A204.1 (cell line): ENCODE measurements around the gene MCL1.
"Not testable (repeated sequence)": the region's sequence is repeated elsewhere in the genome, so short reads cannot be mapped to it uniquely, and the experiment has no call there.

Experiments
- FAIRE-seq: peaks from 2 replicates; lab custom pipeline; 2012; peaks lifted over from hg19 to GRCh38; lab: Jason Lieb, UNC

MCL1 gene

DNA sequence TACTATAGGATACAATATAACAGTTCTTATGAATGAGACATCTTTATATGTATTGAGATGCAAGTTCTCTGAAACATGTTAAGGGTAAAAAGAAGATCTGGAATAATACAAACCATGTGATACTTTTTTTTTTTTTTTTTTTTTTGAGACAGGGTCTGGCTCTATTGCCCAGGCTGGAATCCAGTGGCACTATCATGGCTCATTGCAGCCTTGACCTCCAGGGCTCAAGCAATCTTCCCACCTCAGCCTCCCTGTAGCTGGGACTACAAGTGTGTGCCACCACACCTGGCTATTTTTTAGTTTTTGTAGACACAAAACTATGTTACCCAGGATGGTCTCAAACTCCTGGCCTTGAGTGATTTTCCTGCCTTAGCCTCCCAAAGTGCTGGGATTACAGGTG is 22.1 kb upstream of the MCL1 start:
- no peak for FAIRE-seq

DNA sequence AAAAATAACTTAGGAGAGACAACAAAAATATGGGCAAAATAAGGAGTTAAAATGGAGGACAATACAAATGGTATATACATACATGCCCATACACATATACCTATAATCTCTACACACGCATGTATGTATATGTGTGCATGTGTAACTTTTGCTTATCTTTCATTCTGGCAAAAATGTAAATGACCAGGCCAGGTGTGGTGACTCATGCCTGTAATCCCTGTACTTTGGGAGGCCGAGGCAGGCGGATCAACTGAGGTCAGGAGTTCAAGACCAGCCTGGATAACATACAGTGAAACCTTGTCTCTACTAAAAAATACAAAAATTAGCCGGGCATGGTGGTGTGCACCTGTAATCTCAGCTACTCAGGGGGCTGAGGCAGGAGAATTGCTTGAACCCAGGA is 18.9 kb upstream of the MCL1 start:
- not testable (repeated sequence) for FAIRE-seq

DNA sequence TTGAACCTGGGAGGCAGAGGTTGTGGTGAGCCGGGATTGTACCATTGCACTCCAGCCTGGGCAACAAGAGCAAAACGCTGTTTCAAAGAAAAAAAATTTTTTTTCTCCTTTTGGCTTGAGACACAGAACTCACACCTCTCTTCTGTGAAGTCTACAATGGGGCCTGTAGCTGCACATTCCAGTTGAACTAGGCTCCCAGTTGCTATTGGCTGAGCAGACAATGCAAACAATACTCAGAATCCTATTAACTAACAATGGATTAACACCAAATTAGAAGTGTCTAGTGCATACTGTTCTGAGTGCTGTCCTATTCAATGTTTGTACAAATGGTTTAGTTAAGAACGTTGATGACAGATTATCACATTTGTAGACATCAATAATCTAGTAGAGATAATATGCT is 17.6 kb upstream of the MCL1 start:
- FAIRE-seq: no peak

DNA sequence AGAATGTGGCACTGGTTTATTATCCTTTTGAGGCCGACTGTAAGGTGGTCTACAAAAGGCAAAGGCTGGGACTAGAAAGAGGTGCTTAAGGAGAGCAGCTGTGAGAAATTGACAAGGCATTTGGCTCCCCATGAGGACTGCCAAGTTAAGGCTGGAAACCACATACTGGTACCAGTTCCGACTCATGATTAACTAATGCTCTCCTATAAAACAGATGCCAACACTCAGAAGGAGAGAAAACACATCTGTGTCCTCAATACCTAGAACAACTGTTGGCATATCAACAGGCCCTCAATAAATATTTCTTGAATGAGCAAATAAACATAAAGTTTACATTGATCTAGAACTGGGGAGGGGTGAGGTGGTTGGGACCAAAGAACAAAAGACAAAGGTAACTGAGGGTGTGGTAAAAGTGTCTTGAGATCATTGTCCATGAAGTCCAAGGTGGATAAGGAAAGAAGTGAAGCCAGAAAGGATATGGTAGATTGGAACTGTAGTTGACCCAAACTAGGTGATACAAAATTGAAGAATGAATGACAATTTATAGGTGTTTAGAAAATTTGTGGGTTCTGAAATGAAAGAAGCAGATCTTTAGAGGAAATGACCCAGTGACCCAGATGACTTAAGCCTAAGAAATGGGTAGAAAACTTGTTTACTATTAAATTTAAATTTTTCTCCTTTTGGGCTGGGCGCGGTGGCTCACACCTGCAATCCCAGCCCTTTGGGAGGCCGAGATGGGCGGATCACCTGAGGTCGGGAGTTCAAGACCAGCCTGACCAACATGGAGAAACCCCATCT is 16.9 kb upstream of the MCL1 start:
- FAIRE-seq: no peak

DNA sequence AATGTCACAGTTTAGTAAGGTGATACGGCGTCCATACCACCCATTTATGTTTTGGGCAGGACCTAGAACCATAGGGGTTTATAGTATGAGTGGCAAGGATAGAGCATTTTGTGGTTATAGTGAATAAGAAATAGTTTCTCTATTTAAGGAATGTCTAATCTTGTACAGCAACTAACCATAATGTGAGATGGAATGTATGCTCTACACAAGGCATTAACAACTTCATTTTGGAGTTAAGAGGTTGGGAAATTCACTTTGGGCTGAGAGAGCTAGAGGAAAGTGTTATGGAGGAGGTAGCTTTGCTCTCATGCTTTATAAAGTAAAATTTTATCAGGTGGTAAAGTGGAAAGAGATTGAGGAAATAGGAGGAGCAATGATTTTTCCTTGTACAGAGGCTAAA is 3.0 kb upstream of the MCL1 start:
- no peak for FAIRE-seq

DNA sequence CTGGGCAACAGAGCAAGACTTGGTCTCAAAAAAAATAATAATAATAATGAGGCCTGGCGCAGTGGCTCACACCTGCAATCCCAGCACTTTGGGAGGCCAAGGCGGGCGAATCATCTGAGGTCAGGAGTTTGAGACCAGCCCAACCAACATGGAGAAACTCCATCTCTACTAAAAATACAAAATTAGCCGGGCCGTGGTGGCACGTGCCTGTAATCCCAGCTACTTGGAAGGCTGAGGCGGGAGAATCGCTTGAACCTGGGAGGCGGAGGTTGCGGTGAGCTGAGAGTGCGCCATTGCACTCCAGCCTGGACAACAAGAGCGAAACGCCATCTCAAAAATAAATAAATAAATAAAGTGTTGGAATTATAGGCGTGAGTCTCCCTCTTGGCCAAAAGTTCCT is 2.6 kb upstream of the MCL1 start:
- not testable (repeated sequence) for FAIRE-seq

DNA sequence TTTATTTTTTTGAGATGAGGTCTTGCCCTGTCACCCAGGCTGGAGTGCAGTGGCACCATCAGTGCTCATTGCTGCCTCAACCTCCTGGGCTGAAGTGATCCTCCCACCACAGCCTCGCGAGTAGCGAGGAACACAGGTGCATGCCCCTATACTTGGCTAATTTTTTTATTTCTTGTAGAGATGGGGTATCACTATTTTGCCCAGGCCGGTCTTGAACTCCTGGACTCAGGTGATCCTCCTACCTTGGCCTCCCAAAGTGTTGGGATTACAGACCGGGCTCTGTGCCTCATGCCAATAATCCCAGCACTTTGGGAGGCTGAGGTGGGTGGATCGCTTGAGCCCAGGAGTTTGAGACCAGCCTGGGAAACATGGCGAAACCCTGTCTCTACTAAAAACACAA is 2.0 kb upstream of the MCL1 start:
- not testable (repeated sequence) for FAIRE-seq

DNA sequence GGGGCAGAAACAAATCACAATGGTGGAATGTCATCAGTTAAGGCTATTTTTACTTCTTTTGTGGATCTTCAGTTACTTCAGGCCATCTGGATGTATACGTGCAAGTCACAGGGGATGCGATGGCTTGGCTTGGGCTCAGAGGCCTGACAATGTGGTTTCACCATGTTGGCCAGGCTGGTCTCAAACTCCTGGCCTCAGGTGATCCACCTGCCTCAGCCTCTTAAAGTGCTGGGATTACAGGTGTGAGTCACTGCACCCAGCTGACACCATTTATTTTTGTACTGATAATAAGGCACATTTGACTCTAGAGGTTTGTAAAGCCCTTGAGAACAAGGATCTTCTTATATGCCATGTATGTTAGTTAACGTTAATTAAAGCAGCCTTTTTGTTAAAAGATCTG is 1.6 kb upstream of the MCL1 start:
- FAIRE-seq: not testable (repeated sequence)

DNA sequence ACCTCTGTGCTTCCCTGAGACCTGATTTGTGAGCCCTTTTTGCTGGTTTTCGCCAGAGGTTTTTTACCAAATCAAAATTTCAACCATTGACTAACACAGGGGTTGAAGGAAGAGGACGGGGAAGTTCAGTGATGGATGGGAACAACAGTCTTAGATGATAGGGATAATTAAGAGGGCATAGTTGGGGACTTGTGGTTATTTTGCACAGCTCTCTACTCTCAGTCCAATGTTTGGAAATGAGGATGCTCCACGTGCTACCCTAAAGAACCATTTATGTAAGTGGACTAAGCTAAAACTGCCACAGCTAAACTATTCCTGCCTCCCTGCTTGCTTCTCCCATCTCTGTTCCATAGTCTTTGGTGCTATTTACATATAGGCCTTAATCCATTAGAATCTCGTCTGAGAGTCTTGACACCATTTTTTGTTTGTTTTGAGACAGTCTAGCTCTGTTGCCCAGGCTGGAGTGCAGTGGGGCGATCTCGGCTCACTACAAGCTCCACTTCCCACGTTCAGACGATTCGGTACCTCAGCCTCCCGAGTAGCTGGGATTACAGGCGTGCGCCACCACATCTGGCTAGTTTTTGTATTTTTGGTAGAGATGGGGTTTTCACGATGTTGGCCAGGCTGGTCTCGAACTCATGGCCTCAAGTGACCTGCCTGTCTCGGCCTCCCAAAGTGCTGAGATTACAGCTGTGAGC is 684 bp upstream of the MCL1 start:
- no peak for FAIRE-seq

DNA sequence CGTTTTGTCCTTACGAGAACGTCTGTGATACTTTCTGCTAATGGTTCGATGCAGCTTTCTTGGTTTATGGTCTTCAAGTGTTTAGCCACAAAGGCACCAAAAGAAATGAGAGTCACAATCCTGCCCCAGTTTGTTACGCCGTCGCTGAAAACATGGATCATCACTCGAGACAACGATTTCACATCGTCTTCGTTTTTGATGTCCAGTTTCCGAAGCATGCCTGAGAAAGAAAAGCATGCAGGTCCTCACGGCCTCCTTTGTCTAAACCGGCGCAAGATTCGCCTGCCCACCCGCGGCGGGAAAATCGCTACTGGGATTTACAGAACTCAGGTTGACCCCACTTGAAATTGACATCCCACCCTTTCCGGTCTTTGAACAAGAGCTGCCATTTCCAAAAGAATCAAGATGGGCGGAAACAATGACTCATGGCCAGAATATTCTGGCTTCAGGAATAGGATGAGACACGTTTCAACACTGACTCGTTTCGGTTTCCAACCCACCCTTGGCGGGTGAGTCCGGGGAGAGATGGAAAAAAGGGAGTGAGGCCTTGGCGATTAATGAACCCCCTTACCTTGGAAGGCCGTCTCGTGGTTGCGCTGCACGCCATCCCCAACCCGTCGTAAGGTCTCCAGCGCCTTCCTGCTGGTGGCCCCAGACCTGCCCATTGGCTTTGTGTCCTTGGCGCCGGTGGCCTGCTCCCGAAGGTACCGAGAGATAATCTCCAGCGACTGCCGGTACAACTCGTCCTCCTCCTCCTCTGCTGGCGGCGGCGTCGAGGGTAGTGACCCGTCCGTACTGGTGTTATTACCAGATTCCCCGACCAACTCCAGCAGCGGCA is 919 bp downstream of the MCL1 start:
- no peak for FAIRE-seq

DNA sequence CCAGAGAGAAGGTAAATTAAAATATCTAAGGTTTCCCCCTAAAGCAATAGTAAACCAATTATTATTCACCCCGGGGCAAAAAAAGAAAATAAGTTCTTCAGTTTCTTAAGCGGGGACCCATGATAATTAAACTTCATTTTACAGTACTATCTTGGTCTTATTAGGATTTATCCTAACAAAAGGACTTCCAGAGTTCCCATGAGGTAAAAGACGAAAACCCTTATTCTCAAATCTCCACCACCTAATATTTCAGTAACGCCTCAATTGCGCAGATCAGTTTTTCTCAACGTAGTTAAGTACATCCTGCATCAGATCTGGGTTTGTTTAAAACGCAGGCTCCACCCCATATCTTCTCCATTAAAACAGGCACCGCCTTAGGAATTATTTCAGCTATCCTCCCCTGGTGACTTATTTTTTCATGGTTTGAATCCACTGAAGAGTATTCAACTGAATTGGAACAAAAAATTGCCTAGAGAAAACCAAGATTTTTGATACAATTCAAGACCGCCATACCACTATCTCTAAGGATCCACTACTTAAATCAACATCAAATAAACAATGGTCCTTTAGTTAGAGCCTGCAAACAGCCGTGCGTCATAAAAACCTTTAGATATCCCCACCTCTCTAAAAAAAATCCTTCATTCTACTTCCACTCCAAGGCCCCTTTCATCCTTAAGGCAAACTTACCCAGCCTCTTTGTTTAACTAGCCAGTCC is 1.7 kb downstream of the MCL1 start:
- FAIRE-seq: no peak

DNA sequence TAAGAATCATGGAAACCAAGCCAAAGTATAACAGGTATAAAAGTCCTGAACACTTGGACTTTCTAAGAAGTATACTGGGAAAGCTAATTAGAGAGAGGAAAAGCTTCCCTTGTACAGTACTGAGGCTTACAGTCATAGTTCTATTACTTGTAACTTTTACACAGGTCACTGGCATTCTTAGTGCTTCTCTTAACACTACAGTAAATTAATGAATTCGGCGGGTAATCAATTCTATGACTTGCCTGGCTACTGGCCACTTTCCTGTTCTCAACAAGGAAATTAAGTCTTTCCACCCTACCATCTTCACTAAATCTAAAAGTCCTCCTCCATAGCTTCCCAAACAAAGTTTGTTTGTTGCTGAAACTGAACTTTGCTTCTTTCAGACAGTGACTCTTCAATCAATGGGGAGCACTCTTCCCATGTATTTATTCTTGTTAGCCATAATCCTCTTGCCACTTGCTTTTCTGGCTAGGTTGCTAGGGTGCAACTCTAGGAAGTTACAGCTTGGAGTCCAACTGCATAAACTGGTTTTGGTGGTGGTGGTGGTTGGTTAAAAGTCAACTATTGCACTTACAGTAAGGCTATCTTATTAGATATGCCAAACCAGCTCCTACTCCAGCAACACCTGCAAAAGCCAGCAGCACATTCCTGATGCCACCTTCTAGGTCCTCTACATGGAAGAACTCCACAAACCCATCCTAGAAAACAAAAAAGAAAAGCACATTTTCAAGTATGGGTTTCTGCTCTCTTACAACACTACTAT is 2.4 kb downstream of the MCL1 start:
- no peak for FAIRE-seq

DNA sequence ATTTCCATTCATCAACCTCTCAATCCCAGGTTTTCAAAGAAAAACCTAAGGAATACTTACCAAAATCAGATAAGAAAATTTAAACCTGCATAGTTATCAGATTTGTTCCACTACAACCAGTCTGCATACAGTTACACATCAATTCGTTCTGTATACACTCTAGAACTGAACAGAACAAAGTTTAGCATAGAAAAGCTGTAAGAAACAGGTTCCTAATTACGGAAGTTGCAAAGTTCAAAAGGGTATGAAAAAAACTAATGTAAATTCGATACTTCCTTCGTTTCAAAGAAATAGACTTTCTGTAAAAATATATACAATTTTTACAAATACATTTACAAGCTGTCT is 3.1 kb downstream of the MCL1 start:
- FAIRE-seq: no peak

DNA sequence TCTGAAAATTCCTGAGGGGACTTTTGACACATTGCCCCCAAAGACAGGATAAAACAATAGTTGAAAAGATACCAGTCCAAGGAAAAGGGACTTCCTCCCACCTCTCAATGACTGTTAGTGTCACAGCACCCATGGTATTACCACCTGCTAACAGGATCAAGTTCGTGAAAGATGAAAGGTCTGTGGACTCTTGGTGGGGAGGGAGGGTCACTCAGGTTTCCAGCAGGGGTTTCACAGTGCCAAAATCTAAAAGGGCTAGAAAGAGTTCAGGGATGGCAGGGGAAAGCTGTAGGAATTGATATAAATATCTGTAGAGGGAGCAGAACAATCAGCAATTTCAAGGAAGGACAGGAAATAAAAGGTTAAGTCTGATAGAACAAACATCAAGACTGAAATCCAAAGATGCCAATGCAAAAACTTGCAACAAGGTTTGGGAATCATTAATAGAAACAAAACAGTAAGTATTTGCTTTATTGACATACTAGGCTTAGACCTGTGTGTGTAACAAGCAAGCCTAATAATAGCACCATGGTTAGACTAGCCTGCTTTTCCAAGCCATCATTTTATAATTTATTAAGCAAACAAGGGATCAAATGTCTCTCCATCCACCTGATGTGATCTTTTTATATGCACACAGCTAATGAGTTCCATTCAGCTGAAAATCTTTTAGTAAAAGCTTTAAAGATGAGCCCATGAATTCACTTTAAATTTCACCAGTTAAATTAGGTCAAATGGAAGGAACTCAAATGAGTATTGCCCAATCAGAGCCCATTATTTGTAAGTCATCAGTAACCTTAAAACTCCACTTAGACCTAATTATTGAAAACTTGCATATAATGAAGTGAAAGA is 3.7 kb downstream of the MCL1 start:
- no peak for FAIRE-seq

DNA sequence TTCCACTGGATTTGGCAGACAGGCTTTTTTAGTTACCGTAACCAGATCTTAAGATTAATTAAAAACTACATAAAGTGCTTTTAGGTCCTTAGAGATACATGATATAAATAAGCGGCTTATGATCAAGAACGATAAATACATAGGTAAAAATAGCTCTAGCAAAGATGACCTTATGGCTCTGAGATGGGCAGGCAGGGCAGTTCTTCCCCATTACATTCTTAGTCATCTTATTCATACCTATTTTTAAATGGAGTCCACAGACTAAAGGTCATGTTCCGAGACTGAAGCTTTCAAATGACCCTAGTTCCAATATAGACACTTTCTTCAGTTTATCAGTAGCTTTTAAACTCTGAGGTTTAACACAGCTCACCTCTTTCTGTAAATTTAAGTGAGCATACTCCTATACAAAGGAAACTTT is 4.3 kb downstream of the MCL1 start:
- no peak for FAIRE-seq

DNA sequence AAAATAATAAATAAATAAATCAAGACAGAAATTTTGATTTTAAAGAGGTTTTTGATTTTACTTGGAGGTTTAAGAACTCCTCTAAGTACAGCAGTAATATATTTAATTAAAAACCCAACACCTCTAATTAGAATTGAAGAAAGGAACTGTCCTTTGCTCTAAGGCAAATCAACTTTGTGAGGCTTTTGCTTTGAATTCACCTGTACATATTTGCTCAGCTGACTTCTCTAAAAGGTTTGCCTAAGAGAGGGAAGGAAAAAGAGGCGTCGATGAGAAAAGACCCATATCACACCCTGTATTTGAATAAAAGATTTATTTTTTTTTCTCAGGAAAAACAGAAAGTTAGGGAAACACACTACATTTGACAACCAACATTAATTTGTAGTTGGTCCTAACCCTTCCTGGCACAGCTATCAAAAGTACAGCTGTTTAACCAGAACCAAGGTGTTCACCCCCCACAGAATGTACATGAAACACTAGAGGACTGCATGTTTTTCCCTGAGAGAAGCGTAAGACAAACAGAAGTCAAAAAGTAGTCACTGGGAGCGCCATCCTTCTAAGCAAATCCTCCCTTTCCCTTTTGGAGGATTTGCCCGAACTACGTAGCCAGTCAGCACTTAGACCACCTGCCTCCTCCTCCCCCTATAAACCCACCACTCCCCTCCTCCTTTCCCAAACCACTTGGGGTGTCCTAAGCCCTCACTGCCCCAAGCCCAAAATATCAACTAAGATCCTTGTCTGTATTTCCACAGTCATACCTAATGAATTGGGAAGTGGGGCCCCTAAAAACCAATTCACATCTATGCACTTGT is 4.9 kb downstream of the MCL1 start:
- no peak for FAIRE-seq

DNA sequence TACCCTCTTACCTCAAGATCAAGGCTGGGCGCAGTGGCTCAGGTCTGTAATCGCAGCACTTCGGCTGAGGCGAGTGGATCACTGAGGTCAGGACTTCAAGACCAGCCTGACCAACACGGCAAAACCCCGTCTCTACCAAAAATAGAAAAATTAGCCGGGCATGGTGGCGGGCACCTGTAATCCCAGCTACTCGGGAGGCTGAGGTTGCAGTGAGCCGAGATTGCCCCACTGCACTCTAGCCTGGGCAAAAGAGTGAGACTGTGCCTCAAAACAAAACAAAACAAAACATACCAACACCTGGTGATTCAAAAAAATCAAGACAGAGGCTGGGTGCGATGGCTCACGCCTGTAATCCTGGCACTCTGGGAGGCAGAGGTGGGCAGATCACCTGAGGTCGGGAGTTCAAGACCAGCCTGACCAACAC is 5.8 kb downstream of the MCL1 start:
- FAIRE-seq: not testable (repeated sequence)

DNA sequence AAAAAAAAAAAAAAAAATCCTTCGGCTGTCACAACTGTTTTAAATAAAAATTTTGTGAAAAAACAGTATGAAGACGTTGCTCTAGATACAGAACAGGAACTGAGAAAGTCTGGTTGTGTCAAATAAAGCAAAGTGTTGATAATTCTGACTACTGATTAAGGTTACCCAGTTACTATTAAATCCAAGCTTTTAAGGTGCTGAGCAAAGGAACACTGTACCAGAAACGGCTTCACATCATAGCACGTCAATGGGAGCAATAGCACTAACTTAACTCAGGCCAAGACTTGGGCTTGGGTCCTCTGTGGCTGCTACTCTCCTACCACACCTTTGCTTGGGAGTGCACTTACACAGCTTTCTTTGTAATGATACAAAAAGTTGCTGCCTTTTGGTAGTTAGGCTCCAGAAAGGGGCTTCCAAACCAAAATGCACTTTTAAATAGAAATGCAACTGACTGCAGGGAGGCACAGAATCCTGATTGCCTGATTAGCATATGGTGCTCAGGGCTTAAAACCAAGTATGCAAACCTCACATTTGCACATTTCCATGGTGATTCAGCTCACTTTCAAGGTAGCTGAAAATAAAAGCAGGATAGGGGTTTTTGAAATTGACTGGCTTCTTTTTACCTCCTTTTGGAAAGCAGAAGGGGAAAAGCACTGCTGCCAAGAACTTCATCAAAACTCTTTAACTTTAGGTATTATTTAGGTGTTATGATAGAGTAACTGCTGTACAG is 6.3 kb downstream of the MCL1 start:
- FAIRE-seq: no peak

DNA sequence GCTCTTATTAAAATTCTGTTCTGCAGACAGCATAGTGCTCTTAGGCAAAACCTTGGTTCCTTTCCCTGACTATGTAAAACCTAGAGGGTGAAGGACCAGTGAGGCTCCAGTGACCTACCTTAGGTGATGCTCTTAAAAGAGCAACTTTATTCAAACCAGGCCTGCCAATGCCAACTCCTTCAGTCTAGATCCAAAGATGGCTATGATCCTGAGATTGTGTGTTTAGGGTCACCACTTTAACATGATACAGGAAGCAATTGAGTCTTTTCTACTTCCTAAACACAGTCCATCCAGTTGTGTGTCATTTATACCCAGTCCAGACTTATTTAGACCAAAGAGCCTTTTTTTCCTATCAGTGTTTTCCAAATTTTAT is 10.8 kb downstream of the MCL1 start:
- FAIRE-seq: no peak
